IMR-90 (cell line): ENCODE measurements around the gene TMED8. TPM values are rescaled to one million over a fixed set of nuclear protein-coding genes. Genes with fewer than 3 reads are reported as not detected.
"Not testable (repeated sequence)": the region's sequence is repeated elsewhere in the genome, so short reads cannot be mapped to it uniquely, and the experiment has no call there.

ENCODE experiments used
- ATAC-seq: fragments of 200-7000 bp; cut with Tn5 transposase; 2 replicates; pipeline ENCODE4 v1.9.1; 2020; ENCODE audit warnings: low read depth, mild to moderate bottlenecking, moderate library complexity
- BruUV-seq: library from RNA; stranded (reverse); fragments of 400-500 nt; replicated peaks from 2 replicates; lab custom pipeline; 2021; lab: Mats Ljungman, UMichigan
- CTCF ChIA-PET: fragments of 300-600 bp; formaldehyde crosslinking; extraction: SDS; loops from one replicate; lab custom pipeline; 2021; ENCODE audit warnings: antibody characterized with exemption; lab: Yijun Ruan, JAX
- POLR2A ChIA-PET: fragments of 300-600 bp; sonication (Branson Sonifier 250); formaldehyde crosslinking; loops from one replicate; lab custom pipeline; 2022; ENCODE audit warnings: antibody characterized with exemption; ENCODE audit not compliant: unreplicated experiment; lab: Charles Lee
- DNase-seq: peaks from one replicate; pipeline ENCODE4 v3.0.0; 2013
- H2AFZ ChIP-seq: replicated peaks from 2 replicates; pipeline ENCODE3; 2013; ENCODE audit warnings: low read length, mild to moderate bottlenecking; ENCODE audit not compliant: poor library complexity
- H2AK5ac ChIP-seq: 2 replicates; pipeline ENCODE4 v1.6.1; 2013; ENCODE audit warnings: low read depth, low read length, inconsistent platforms
- H2AK9ac ChIP-seq: replicated peaks from 2 replicates; pipeline ENCODE3; 2013; ENCODE audit warnings: mild to moderate bottlenecking, low read depth, low read length, moderate library complexity; ENCODE audit not compliant: poor library complexity
- H2BK120ac ChIP-seq: 2 replicates; pipeline ENCODE4 v1.6.1; 2013; ENCODE audit warnings: low read depth, low read length, inconsistent platforms
- H2BK15ac ChIP-seq: 3 replicates; pipeline ENCODE4 v1.6.1; 2013; ENCODE audit warnings: low read depth, low read length, inconsistent platforms
- H2BK20ac ChIP-seq: 2 replicates; pipeline ENCODE4 v1.6.1; 2013; ENCODE audit warnings: low read depth, mild to moderate bottlenecking, inconsistent platforms, low read length, moderate library complexity
- H2BK5ac ChIP-seq: 2 replicates; pipeline ENCODE4 v1.6.1; 2013; ENCODE audit warnings: mild to moderate bottlenecking, low read depth, low read length, inconsistent platforms; ENCODE audit not compliant: poor library complexity, severe bottlenecking
- H3K14ac ChIP-seq: replicated peaks from 2 replicates; pipeline ENCODE4 v1.6.1; 2013; ENCODE audit warnings: low read depth, low read length, inconsistent platforms
- H3K18ac ChIP-seq: 2 replicates; pipeline ENCODE4 v1.6.1; 2013; ENCODE audit warnings: low read depth, low read length, control low read depth
- H3K23ac ChIP-seq: 2 replicates; pipeline ENCODE4 v1.6.1; 2013; ENCODE audit warnings: low read depth, low read length, inconsistent platforms
- H3K27ac ChIP-seq: 2 replicates; pipeline ENCODE4 v1.5.1; 2013; ENCODE audit warnings: mild to moderate bottlenecking, control low read depth, low read length; ENCODE audit not compliant: insufficient read depth
- H3K27me3 ChIP-seq: 2 replicates; pipeline ENCODE4 v1.6.1; 2013; ENCODE audit warnings: low read length; ENCODE audit not compliant: control insufficient read depth, insufficient read depth
- H3K36me3 ChIP-seq: 2 replicates; pipeline ENCODE4 v1.6.1; 2013; ENCODE audit warnings: low read length, mixed read lengths; ENCODE audit not compliant: control insufficient read depth, insufficient read depth
- H3K4ac ChIP-seq: 2 replicates; pipeline ENCODE4 v1.6.1; 2013; ENCODE audit warnings: low read depth, low read length, inconsistent platforms
- H3K4me1 ChIP-seq: 2 replicates; pipeline ENCODE4 v1.6.1; 2013; ENCODE audit warnings: low read length, mixed read lengths; ENCODE audit not compliant: control insufficient read depth, insufficient read depth
- H3K4me2 ChIP-seq: 2 replicates; pipeline ENCODE4 v1.6.1; 2013; ENCODE audit warnings: low read depth, mild to moderate bottlenecking, control low read depth, low read length, moderate library complexity
- H3K4me3 ChIP-seq: 2 replicates; pipeline ENCODE4 v1.5.1; 2013; ENCODE audit warnings: low read depth, mild to moderate bottlenecking, control low read depth, low read length, moderate library complexity; ENCODE audit not compliant: insufficient read depth
- H3K56ac ChIP-seq: 2 replicates; pipeline ENCODE4 v1.6.1; 2013; ENCODE audit warnings: low read length, inconsistent platforms; ENCODE audit not compliant: insufficient read depth; ENCODE audit errors: extremely low read depth
- H3K79me1 ChIP-seq, 2 experiments: 2 replicates each; pipeline ENCODE4 v1.6.1; 2013; ENCODE audit warnings: low read length in 2 of 2, inconsistent platforms in 1 of 2, low read depth in 1 of 2
- H3K9ac ChIP-seq: 2 replicates; pipeline ENCODE4 v1.6.1; 2013; ENCODE audit warnings: low read depth, low read length, control low read depth
- H3K9me1 ChIP-seq: 2 replicates; pipeline ENCODE4 v1.6.1; 2013; ENCODE audit warnings: low read length, inconsistent platforms; ENCODE audit not compliant: insufficient read depth
- H3K9me3 ChIP-seq: 2 replicates; pipeline ENCODE4 v1.6.1; 2013; ENCODE audit warnings: low read length; ENCODE audit not compliant: control insufficient read depth, insufficient read depth
- H4K20me1 ChIP-seq: 2 replicates; pipeline ENCODE4 v1.6.1; 2013; ENCODE audit warnings: low read length, inconsistent platforms; ENCODE audit not compliant: insufficient read depth
- H4K5ac ChIP-seq: 2 replicates; pipeline ENCODE4 v1.6.1; 2013; ENCODE audit warnings: mild to moderate bottlenecking, low read depth, low read length, control low read depth
- H4K8ac ChIP-seq, 2 experiments: 2 replicates each; pipeline ENCODE4 v1.6.1; 2013; ENCODE audit warnings: low read depth in 2 of 2, low read length in 2 of 2, control low read depth in 1 of 2, inconsistent platforms in 1 of 2
- H4K91ac ChIP-seq: 2 replicates; pipeline ENCODE4 v1.6.1; 2013; ENCODE audit warnings: low read depth, low read length, inconsistent platforms; ENCODE audit not compliant: insufficient read depth
- WGBS, 2 experiments: methylation state at CpG; one replicate each; pipeline versions ENCODE4 v1.1.5 to v1.1.7; 2013; ENCODE audit warnings: missing lambda C conversion rate in 2 of 2; ENCODE audit not compliant: insufficient read length in 1 of 2; ENCODE audit errors: extremely low coverage in 2 of 2; 5-methylcytosine and 5-hydroxymethylcytosine counted together
- dilution Hi-C: fragments of 300-500 bp; cut with HindIII; formaldehyde crosslinking; loops from one replicate; pipeline ENCODE4 v1.14.3; 2018; ENCODE audit warnings: low sequenced_read_pairs; ENCODE audit not compliant: unreplicated experiment
- in situ Hi-C: fragments of 300-500 bp; cut with MboI; formaldehyde crosslinking; loops from 3 replicates; pipeline ENCODE4 v1.14.3; 2019; ENCODE audit warnings: low sequenced_read_pairs, inconsistent platforms, mixed read lengths
- intact Hi-C: fragments of 100-400 bp; cut with micrococcal nuclease; formaldehyde crosslinking; loops from 2 replicates; pipeline ENCODE4 v1.10.0; 2022
- polyA plus RNA-seq, 3 experiments: library from polyadenylated mRNA; depleted of rRNA; stranded (reverse); fragments of >200 nt; gene quantifications; 2 replicates each; pipeline ENCODE4 v1.2.3, GENCODE V29; 2012; ENCODE audit warnings: low replicate concordance in 1 of 3
- total RNA-seq: library from RNA; depleted of rRNA; stranded (reverse); fragments of >200 nt; gene quantifications from 2 replicates; pipeline ENCODE4 v1.2.3, GENCODE V29; 2012

TMED8 gene
- total and polyA plus RNA-seq, 2 of the 4 experiments (the other 2 are of a cell fraction) = 2.2 to 5.0 TPM

DNA sequence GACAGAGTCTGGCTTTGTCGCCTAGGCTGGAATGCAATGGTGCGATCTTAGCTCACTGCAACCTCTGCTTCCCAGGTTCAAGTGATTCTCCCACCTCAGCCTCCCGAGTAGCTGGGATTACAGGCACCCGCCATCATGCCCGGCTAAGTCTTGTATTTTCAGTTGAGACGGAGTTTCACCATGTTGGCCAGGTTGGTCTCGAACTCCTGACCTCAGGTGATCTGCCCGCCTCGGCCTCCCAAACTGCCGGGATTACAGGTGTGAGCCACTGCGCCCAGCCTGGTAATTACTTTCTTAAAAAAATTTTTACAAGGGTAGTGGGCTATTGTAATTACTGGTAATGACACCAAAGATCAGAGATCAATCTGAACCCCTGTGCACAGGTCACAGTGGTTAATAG is 58.1 kb downstream of the TMED8 start:
- H3K18ac ChIP-seq, H3K27me3 ChIP-seq, H3K4ac ChIP-seq, ATAC-seq, DNase-seq, H2AK5ac ChIP-seq, H2BK15ac ChIP-seq, intact Hi-C loops, H4K91ac ChIP-seq, H3K4me2 ChIP-seq, H2AK9ac ChIP-seq, H4K8ac ChIP-seq, H3K9me3 ChIP-seq, POLR2A ChIA-PET, H4K20me1 ChIP-seq, BruUV-seq, H3K36me3 ChIP-seq, H2BK5ac ChIP-seq, H3K9ac ChIP-seq, H3K23ac ChIP-seq, H2BK120ac ChIP-seq, H3K14ac ChIP-seq, H2AFZ ChIP-seq, dilution Hi-C loops, H2BK20ac ChIP-seq, H3K56ac ChIP-seq, H4K5ac ChIP-seq, H3K27ac ChIP-seq, H3K4me3 ChIP-seq: not testable (repeated sequence)
- WGBS, 2 experiments = 90% methylated on average over 5 of the region's 11 CpGs; no CpG with 5 or more reads in 1 of the 2 experiments
- CTCF ChIA-PET = interaction anchor here (0.7 kb wide), 1 partner anchor 16 kb away, joined by 3 read pairs; no protein-coding TSS in a partner anchor
- peaks cover 12% of the 10 kb centered on the region for H3K4me1 ChIP-seq
- H3K79me1 ChIP-seq = peaks cover 25 to 62% of the 10 kb centered on the region in 2 experiments
- in situ Hi-C loops = loop anchor here (5.0 to 25.0 kb wide), 2 partner anchors 166 to 431 kb away; no protein-coding TSS in a partner anchor
- peaks cover 19% of the 10 kb centered on the region; the same call in 1 of the 2 replicates for H3K9me1 ChIP-seq
